Stomach (tissue), 9 donors: ENCODE data around the gene ADD2. TPM values are rescaled to one million over a fixed set of nuclear protein-coding genes. Genes with fewer than 3 reads are reported as not detected.

ENCODE experiments used
- DNase-seq, 2 donors: peaks; one replicate each; pipeline versions ENCODE4 v3.0.0 to v3.0.0-alpha.2; 2013 to 2019
- H3K27ac ChIP-seq, 5 donors: fragments of 200-600 bp in 4 of 5; sonication (generic) in 4 of 5; one replicate each; pipeline ENCODE4 v1.5.1; 2013 to 2019; ENCODE audit warnings: mild to moderate bottlenecking in 1 of 5, moderate library complexity in 1 of 5
- H3K27me3 ChIP-seq, 3 donors: fragments of 200-600 bp; sonication (generic); one replicate each; pipeline ENCODE4 v1.5.1; 2017 to 2019; ENCODE audit warnings: mixed run types in 1 of 3
- H3K36me3 ChIP-seq, 4 donors: fragments of 200-600 bp; sonication (generic); 1 replicate in 3 of 4; 2 replicates in 1 of 4; pipeline ENCODE4 v1.5.1; 2016 to 2019
- H3K4me1 ChIP-seq, 4 donors: fragments of 200-600 bp; sonication (generic); one replicate each; pipeline ENCODE4 v1.5.1; 2016 to 2019
- H3K4me3 ChIP-seq, 4 donors: fragments of 200-600 bp; sonication (generic) in 3 of 4; one replicate each; pipeline ENCODE4 v1.5.1; 2016 to 2019; ENCODE audit warnings: mild to moderate bottlenecking in 1 of 4
- H3K9me3 ChIP-seq, 4 donors: fragments of 200-600 bp; sonication (generic); one replicate each; pipeline ENCODE4 v1.5.1; 2016 to 2019
- EP300 ChIP-seq: sonication (generic); formaldehyde crosslinking; IDR thresholded peaks from one replicate; pipeline ENCODE4 v1.6.1; 2017; ENCODE audit warnings: antibody characterized with exemption
- POLR2A ChIP-seq, 4 donors: fragments of 450-650 bp; IDR thresholded peaks; one replicate each; pipeline ENCODE4 v1.6.1; 2016; ENCODE audit warnings: antibody characterized with exemption in 4 of 4, control low read depth in 2 of 4, mild to moderate bottlenecking in 1 of 4, moderate library complexity in 1 of 4
- POLR2AphosphoS5 ChIP-seq, 3 donors: sonication (generic); formaldehyde crosslinking; IDR thresholded peaks; one replicate each; pipeline ENCODE4 v1.6.1; 2016; ENCODE audit warnings: antibody characterized with exemption in 3 of 3
- WGBS, 5 donors: extraction: QIAGEN DNeasy Blood & Tissue Kit in 3 of 5; methylation state at CpG; one replicate each; pipeline versions ENCODE4 v1.1.5 to v1.1.7; 2013 to 2018; 5-methylcytosine and 5-hydroxymethylcytosine counted together
- intact Hi-C: fragments of 100-400 bp; cut with DNase I; formaldehyde crosslinking; loops from one replicate; pipeline ENCODE4 v1.15.1; 2023; ENCODE audit warnings: low total_unique reads
- polyA plus RNA-seq, 3 donors: library from polyadenylated mRNA; stranded (reverse); fragments of 200-250 nt; gene quantifications; one replicate each; pipeline ENCODE4 v1.2.3, GENCODE V29; 2013
- total RNA-seq, 5 donors: library from RNA; depleted of rRNA; stranded (reverse); fragments of >200 nt; gene quantifications; one replicate each; pipeline versions ENCODE4 v1.1.0 to v1.2.3, GENCODE V29; 2014 to 2016
- TF ChIP-seq, protein P1 (sequence below), 7 experiments: fragments of 450-650 bp in 4 of 7; fragments of 200-600 bp in 3 of 7; sonication (generic) in 3 of 7; IDR thresholded peaks; one replicate each; pipeline ENCODE4 v1.5.1; 2016 to 2019; ENCODE audit warnings: antibody characterized with exemption in 7 of 7, control low read depth in 2 of 7, mild to moderate bottlenecking in 1 of 7
- donor health status: healthy with polysubstance abuse.
- donor health status: Bipolar disorder and iron deficiency.
- donor health status: healthy.

Gene ADD2
- total and polyA plus RNA-seq, 8 donors = 0.12 to 5.5 (median 1.5) TPM; not detected in 2

DNA sequence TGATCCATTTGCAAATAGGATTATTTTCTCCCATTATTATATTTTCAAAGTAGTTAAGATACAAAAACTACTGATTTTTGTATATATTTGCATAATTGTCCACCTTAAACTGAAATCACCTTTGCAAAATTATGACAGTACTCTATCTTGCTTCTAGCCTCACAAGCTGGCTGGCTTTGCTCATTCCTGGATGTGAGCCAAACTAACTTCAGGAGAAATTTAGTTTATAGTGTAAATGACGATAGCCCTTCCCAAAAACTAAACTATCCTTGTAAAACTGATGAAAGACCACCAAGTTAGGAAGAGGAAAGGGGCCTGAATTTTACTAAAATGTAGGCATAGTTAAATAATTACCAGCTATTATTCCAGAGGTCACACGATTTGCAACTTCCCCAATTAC, 87.3 kb downstream of the ADD2 start:
- Histone ChIP-seq H3K4me3 (no peak overlapping the region), H3K9me3 (no peaks in the 10 kb centered on the region), H3K36me3 (no peaks in the 10 kb centered on the region), H3K27ac (no peak overlapping the region), H3K27me3 (peaks cover 0 to 10% (median 0%) of the 10 kb centered on the region in 3 donors), H3K4me1 (no peaks in the 10 kb centered on the region)
- intact Hi-C loops = no loop called here
- DNase-seq = no peak
- WGBS, 5 donors = 56 to 72% (median 66%) methylated on average over 2 of the region's 2 CpGs
- TF ChIP-seq EP300 = no peak
- TF ChIP-seq, protein P1, sequence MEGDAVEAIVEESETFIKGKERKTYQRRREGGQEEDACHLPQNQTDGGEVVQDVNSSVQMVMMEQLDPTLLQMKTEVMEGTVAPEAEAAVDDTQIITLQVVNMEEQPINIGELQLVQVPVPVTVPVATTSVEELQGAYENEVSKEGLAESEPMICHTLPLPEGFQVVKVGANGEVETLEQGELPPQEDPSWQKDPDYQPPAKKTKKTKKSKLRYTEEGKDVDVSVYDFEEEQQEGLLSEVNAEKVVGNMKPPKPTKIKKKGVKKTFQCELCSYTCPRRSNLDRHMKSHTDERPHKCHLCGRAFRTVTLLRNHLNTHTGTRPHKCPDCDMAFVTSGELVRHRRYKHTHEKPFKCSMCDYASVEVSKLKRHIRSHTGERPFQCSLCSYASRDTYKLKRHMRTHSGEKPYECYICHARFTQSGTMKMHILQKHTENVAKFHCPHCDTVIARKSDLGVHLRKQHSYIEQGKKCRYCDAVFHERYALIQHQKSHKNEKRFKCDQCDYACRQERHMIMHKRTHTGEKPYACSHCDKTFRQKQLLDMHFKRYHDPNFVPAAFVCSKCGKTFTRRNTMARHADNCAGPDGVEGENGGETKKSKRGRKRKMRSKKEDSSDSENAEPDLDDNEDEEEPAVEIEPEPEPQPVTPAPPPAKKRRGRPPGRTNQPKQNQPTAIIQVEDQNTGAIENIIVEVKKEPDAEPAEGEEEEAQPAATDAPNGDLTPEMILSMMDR (IDR thresholded peaks at IDR 0.05) = no peak
- no peak for TF ChIP-seq POLR2AphosphoS5 (IDR thresholded peaks at IDR 0.05)
- TF ChIP-seq POLR2A (IDR thresholded peaks at IDR 0.05) = no peak

DNA sequence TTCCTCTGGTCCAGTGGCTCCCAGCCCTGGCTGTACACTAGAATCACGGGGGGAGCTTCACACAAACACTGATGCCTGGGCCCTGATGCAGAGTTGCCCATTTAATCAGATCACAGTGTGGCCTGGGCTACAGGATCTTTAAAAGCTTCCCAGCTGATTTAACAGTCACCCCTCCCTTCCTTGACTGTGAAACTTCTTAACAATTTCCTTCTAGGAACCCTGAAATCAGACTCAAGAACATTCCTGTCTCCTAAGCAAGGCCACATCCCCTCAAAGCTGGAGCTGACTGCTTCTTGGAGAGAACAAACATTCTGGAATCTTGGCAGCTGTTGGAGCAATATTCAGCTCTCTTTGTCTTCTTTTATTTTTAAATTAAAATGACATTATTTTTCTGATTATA, 88.7 kb downstream of the ADD2 start:
- intact Hi-C loops = no loop called here
- no peak overlapping the region for H3K4me3 ChIP-seq
- no peaks in the 10 kb centered on the region for H3K36me3 ChIP-seq
- peaks cover 0 to 5% (median 0%) of the 10 kb centered on the region in 3 donors for H3K27me3 ChIP-seq
- peak in 1 of 2 donors; percentile 44 for DNase-seq
- H3K27ac ChIP-seq = no peak overlapping the region
- H3K4me1 ChIP-seq = no peaks in the 10 kb centered on the region
- 50 to 71% (median 64%) methylated on average over 1 of the region's 1 CpG for WGBS, 5 donors
- TF ChIP-seq, protein P1 (IDR thresholded peaks at IDR 0.05) = no peak
- no peak for TF ChIP-seq EP300
- H3K9me3 ChIP-seq = no peaks in the 10 kb centered on the region

GRCh38 chr2:70678576-70679143, 89.3 kb downstream of the ADD2 start:
- intact Hi-C loops = no loop called here
- Histone ChIP-seq H3K4me1 (no peaks in the 10 kb centered on the region), H3K27me3 (peaks cover 0 to 5% (median 0%) of the 10 kb centered on the region in 3 donors), H3K27ac (no peak overlapping the region), H3K9me3 (no peaks in the 10 kb centered on the region), H3K36me3 (no peaks in the 10 kb centered on the region), H3K4me3 (no peak overlapping the region)
- WGBS, 5 donors = 77 to 90% (median 82%) methylated on average over 13 to 17 of the region's 17 CpGs
- no peak for DNase-seq
- TF ChIP-seq EP300 = no peak
- no peak for TF ChIP-seq POLR2AphosphoS5 (IDR thresholded peaks at IDR 0.05)
- TF ChIP-seq, protein P1 (IDR thresholded peaks at IDR 0.05) = no peak
- no peak for TF ChIP-seq POLR2A (IDR thresholded peaks at IDR 0.05)

GRCh38 chr2:70676301-70677035, 91.5 kb downstream of the ADD2 start:
- intact Hi-C loops = no loop called here
- Histone ChIP-seq H3K4me3 (no peak overlapping the region), H3K27ac (no peak overlapping the region), H3K36me3 (no peaks in the 10 kb centered on the region), H3K27me3 (no peaks in the 10 kb centered on the region), H3K4me1 (no peaks in the 10 kb centered on the region), H3K9me3 (no peaks in the 10 kb centered on the region)
- 91 to 93% (median 92%) methylated on average over 19 to 20 of the region's 20 CpGs for WGBS, 5 donors
- TF ChIP-seq, protein P1 (IDR thresholded peaks at IDR 0.05) = no peak
- TF ChIP-seq POLR2AphosphoS5 (IDR thresholded peaks at IDR 0.05) = no peak
- no peak for TF ChIP-seq EP300
- TF ChIP-seq POLR2A (IDR thresholded peaks at IDR 0.05) = no peak
- DNase-seq = no peak
